Left lung (tissue), 10 donors: ENCODE measurements around the gene ELK3. TPM values are rescaled to one million over a fixed set of nuclear protein-coding genes. Genes with fewer than 3 reads are reported as not detected.

Experiments
- ATAC-seq: fragments of 200-7000 bp; cut with Tn5 transposase; one replicate; pipeline ENCODE4 v1.9.1; 2020; ENCODE audit warnings: moderate library complexity
- DNase-seq, 4 donors: peaks; one replicate each; pipeline ENCODE4 v3.0.0-alpha.2; 2013 to 2020
- H3K27ac ChIP-seq, 2 donors: fragments of 200-600 bp; sonication (generic) in 1 of 2; one replicate each; pipeline versions ENCODE4 v1.5.0 to v1.8.0; 2020 to 2021
- H3K27me3 ChIP-seq, 2 donors: fragments of 200-600 bp; sonication (generic) in 1 of 2; one replicate each; pipeline versions ENCODE4 v1.5.0 to v1.8.0; 2020 to 2021
- H3K36me3 ChIP-seq, 2 donors: fragments of 200-600 bp; sonication (generic) in 1 of 2; one replicate each; pipeline versions ENCODE4 v1.5.0 to v1.8.0; 2020 to 2021
- H3K4me1 ChIP-seq, 2 donors: fragments of 200-600 bp; one replicate each; pipeline ENCODE4 v1.8.0; 2021
- H3K4me3 ChIP-seq, 2 donors: fragments of 200-600 bp; sonication (generic) in 1 of 2; one replicate each; pipeline versions ENCODE4 v1.5.0 to v1.8.0; 2020 to 2021; ENCODE audit warnings: mild to moderate bottlenecking in 1 of 2
- H3K9me3 ChIP-seq, 2 donors: fragments of 200-600 bp; sonication (generic) in 1 of 2; one replicate each; pipeline versions ENCODE4 v1.5.0 to v1.8.0; 2020 to 2021
- CTCF ChIP-seq, 2 donors: fragments of 200-600 bp; sonication (generic) in 1 of 2; IDR thresholded peaks; one replicate each; pipeline versions ENCODE4 v1.5.0 to v1.8.0; 2021; ENCODE audit warnings: antibody characterized with exemption in 2 of 2
- intact Hi-C, 2 donors: fragments of 100-400 bp; cut with DNase I; formaldehyde crosslinking; loops; one replicate each; pipeline versions ENCODE4 v1.11.2 to v1.14.2; 2022
- polyA plus RNA-seq, 6 donors: library from polyadenylated mRNA; unstranded; fragments of 120-200 nt; gene quantifications; one replicate each; pipeline ENCODE4 v1.2.1, GENCODE V29; 2013; ENCODE audit not compliant: insufficient read length in 6 of 6
- total RNA-seq, 2 donors: library from RNA; stranded (reverse); fragmentation: NEBNext Ultra II Directional; extraction: Animal tissue kit (Norgen Biotek cat#: 25700); gene quantifications; one replicate each; pipeline ENCODE4 v1.2.1, GENCODE V29; 2021
- donor health status: DM: no; HTN: yes; CAD: no.
- donor health status: DM: no; HTN: no; CAD: no.

The ELK3 gene
- total and polyA plus RNA-seq, 8 donors, result 39.1 to 91.7 (median 80.0) TPM

- Histone ChIP-seq H3K27me3 (no peaks in the 10 kb centered on the region), H3K9me3 (no peaks in the 10 kb centered on the region), H3K4me3 (no peak overlapping the region), H3K36me3 (peaks cover 0 to 20% of the 10 kb centered on the region in 2 donors), H3K4me1 (peaks cover 40 to 64% of the 10 kb centered on the region in 2 donors), H3K27ac (peak overlapping the region; percentile 64 to 65)
- DNase-seq (no peak), ATAC-seq (no peak)
- intact Hi-C loops, result no loop called here
- TF ChIP-seq CTCF (IDR thresholded peaks at IDR 0.05), result no peak
These were observed 47.3 kb downstream of the ELK3 start for GRCh38 chr12:96241431-96241830.

GRCh38 chr12:96241846-96242256 lies 47.7 kb downstream of the ELK3 start:
- ATAC-seq (peak; percentile 88), DNase-seq (peak in 2 of 4 donors; percentile 41 to 76)
- H3K27me3 ChIP-seq, result no peaks in the 10 kb centered on the region
- peak overlapping the region; percentile 64 to 65 for H3K27ac ChIP-seq
- H3K36me3 ChIP-seq, result peaks cover 0 to 24% of the 10 kb centered on the region in 2 donors
- TF ChIP-seq CTCF (IDR thresholded peaks at IDR 0.05), result no peak
- no peak overlapping the region for H3K4me3 ChIP-seq
- intact Hi-C loops, result no loop called here
- H3K4me1 ChIP-seq, result peaks cover 36 to 60% of the 10 kb centered on the region in 2 donors
- no peaks in the 10 kb centered on the region for H3K9me3 ChIP-seq

GRCh38 chr12:96242597-96242996 lies 48.4 kb downstream of the ELK3 start:
- Histone ChIP-seq H3K4me3 (no peak overlapping the region), H3K4me1 (peaks cover 29 to 53% of the 10 kb centered on the region in 2 donors), H3K36me3 (peaks cover 0 to 31% of the 10 kb centered on the region in 2 donors), H3K9me3 (no peaks in the 10 kb centered on the region), H3K27me3 (no peaks in the 10 kb centered on the region), H3K27ac (peak overlapping the region; percentile 64 to 65)
- no peak for TF ChIP-seq CTCF (IDR thresholded peaks at IDR 0.05)
- peak; percentile 14 for ATAC-seq
- DNase-seq, result peak in 1 of 4 donors; percentile 53
- intact Hi-C loops, result no loop called here

GRCh38 chr12:96244826-96245225 lies 50.7 kb downstream of the ELK3 start:
- H3K4me1 ChIP-seq, result peaks cover 13 to 30% of the 10 kb centered on the region in 2 donors
- intact Hi-C loops, result no loop called here
- no peak for DNase-seq
- no peaks in the 10 kb centered on the region for H3K27me3 ChIP-seq
- ATAC-seq, result no peak
- no peaks in the 10 kb centered on the region for H3K9me3 ChIP-seq
- no peak for TF ChIP-seq CTCF (IDR thresholded peaks at IDR 0.05)
- H3K4me3 ChIP-seq, result no peak overlapping the region
- peaks cover 0 to 52% of the 10 kb centered on the region in 2 donors for H3K36me3 ChIP-seq
- H3K27ac ChIP-seq, result no peak overlapping the region

- H3K27ac ChIP-seq, result no peak overlapping the region
- no peaks in the 10 kb centered on the region for H3K9me3 ChIP-seq
- H3K36me3 ChIP-seq, result peaks cover 0 to 73% of the 10 kb centered on the region in 2 donors
- ATAC-seq, result no peak
- DNase-seq, result no peak
- no peaks in the 10 kb centered on the region for H3K27me3 ChIP-seq
- no peak overlapping the region for H3K4me3 ChIP-seq
- intact Hi-C loops, result no loop called here
- peaks cover 7 to 13% of the 10 kb centered on the region in 2 donors for H3K4me1 ChIP-seq
- TF ChIP-seq CTCF (IDR thresholded peaks at IDR 0.05), result no peak
These were observed 52.8 kb downstream of the ELK3 start for GRCh38 chr12:96246926-96247505.
